ENCODE results near the gene ANXA5.

GRCh38 chr4:121728066-121728465 is 31.3 kb upstream of the ANXA5 start:
- TF ChIP-seq, protein P1, sequence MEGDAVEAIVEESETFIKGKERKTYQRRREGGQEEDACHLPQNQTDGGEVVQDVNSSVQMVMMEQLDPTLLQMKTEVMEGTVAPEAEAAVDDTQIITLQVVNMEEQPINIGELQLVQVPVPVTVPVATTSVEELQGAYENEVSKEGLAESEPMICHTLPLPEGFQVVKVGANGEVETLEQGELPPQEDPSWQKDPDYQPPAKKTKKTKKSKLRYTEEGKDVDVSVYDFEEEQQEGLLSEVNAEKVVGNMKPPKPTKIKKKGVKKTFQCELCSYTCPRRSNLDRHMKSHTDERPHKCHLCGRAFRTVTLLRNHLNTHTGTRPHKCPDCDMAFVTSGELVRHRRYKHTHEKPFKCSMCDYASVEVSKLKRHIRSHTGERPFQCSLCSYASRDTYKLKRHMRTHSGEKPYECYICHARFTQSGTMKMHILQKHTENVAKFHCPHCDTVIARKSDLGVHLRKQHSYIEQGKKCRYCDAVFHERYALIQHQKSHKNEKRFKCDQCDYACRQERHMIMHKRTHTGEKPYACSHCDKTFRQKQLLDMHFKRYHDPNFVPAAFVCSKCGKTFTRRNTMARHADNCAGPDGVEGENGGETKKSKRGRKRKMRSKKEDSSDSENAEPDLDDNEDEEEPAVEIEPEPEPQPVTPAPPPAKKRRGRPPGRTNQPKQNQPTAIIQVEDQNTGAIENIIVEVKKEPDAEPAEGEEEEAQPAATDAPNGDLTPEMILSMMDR (IDR thresholded peaks at IDR 0.05): no peak
- no peak for TF ChIP-seq POLR2A (IDR thresholded peaks at IDR 0.05)

Data from right lobe of liver (tissue), 4 donors.